Panc1 (cell line): Measurements from ENCODE around the gene SPATA1. TPM values are rescaled to one million over a fixed set of nuclear protein-coding genes. Genes with fewer than 3 reads are reported as not detected.

Experiments used
- ATAC-seq: fragments of 200-7000 bp; cut with Tn5 transposase; 2 replicates; pipeline ENCODE4 v1.9.1; 2020; ENCODE audit warnings: mild to moderate bottlenecking, moderate library complexity
- BruUV-seq: library from RNA; stranded (reverse); fragments of 400-500 nt; replicated peaks from 2 replicates; lab custom pipeline; 2021; lab: Mats Ljungman, UMichigan
- CTCF ChIA-PET: fragments of 300-600 bp; sonication (Branson Sonifier 250); formaldehyde crosslinking; loops from one replicate; lab custom pipeline; 2022; ENCODE audit warnings: antibody characterized with exemption; lab: Charles Lee
- POLR2A ChIA-PET: fragments of 300-600 bp; sonication (Branson Sonifier 250); formaldehyde crosslinking; loops from one replicate; lab custom pipeline; 2022; ENCODE audit warnings: antibody characterized with exemption; lab: Charles Lee
- DNase-seq: peaks from one replicate; pipeline ENCODE4 v3.0.0-alpha.2; 2010; ENCODE audit warnings: low read depth, low spot score
- H3K27ac ChIP-seq: 2 replicates; pipeline ENCODE4 v1.5.1; 2011; ENCODE audit warnings: mild to moderate bottlenecking, low read length, inconsistent platforms
- H3K27me3 ChIP-seq: fragments of 200-500 bp; sonication (Bioruptor generic); 2 replicates; pipeline ENCODE4 v1.6.0; 2014; ENCODE audit warnings: low read length, inconsistent platforms; ENCODE audit not compliant: control insufficient read depth, insufficient read depth
- H3K36me3 ChIP-seq: fragments of 200-500 bp; sonication (Bioruptor generic); 2 replicates; pipeline ENCODE4 v1.5.1; 2014; ENCODE audit warnings: inconsistent platforms, mild to moderate bottlenecking, low read length, moderate library complexity; ENCODE audit not compliant: control insufficient read depth, insufficient read depth
- H3K4me1 ChIP-seq: 2 replicates; pipeline ENCODE4 v1.5.1; 2011; ENCODE audit warnings: inconsistent platforms, mild to moderate bottlenecking, low read length, moderate library complexity; ENCODE audit not compliant: control insufficient read depth, insufficient read depth
- H3K4me3 ChIP-seq, 2 experiments: 2 replicates each; pipeline ENCODE4 v1.5.1; 2011 to 2012; ENCODE audit warnings: low read depth in 2 of 2, low read length in 2 of 2, mild to moderate bottlenecking in 2 of 2, inconsistent platforms in 1 of 2, moderate library complexity in 1 of 2
- H3K9me3 ChIP-seq: fragments of 200-500 bp; sonication (Bioruptor generic); 2 replicates; pipeline ENCODE4 v1.5.1; 2014; ENCODE audit warnings: low read depth, mild to moderate bottlenecking, inconsistent platforms, low read length, moderate library complexity; ENCODE audit not compliant: control insufficient read depth, insufficient read depth
- CTCF ChIP-seq: fragments of 450-650 bp; IDR thresholded peaks from 2 replicates; pipeline ENCODE4 v1.5.1; 2017; ENCODE audit warnings: mild to moderate bottlenecking
- POLR2AphosphoS5 ChIP-seq: IDR thresholded peaks from 2 replicates; pipeline ENCODE4 v1.6.1; 2012; ENCODE audit warnings: mild to moderate bottlenecking, low read depth, low read length, moderate library complexity
- REST ChIP-seq, 2 experiments: IDR thresholded peaks; 2 replicates each; pipeline ENCODE4 v1.6.1; 2011 to 2012; ENCODE audit warnings: low read depth in 2 of 2, control low read depth in 1 of 2, low read length in 1 of 2, mild to moderate bottlenecking in 1 of 2, moderate library complexity in 1 of 2; ENCODE audit not compliant: insufficient read depth in 1 of 2
- SIN3A ChIP-seq: IDR thresholded peaks from 2 replicates; pipeline ENCODE4 v1.6.1; 2012; ENCODE audit warnings: low read depth, mild to moderate bottlenecking, low read length, moderate library complexity, borderline replicate concordance; ENCODE audit not compliant: insufficient read depth
- TCF7L2 ChIP-seq: IDR thresholded peaks from 2 replicates; pipeline ENCODE4 v1.6.1; 2011; ENCODE audit warnings: mild to moderate bottlenecking, low read depth, low read length, inconsistent platforms
- in situ Hi-C: cut with HindIII; loops from 2 replicates; pipeline ENCODE4 v1.10.0; 2016; ENCODE audit warnings: low sequenced_read_pairs, low pct_unique_long_range_greater_than_20kb
- intact Hi-C: fragments of 100-400 bp; cut with micrococcal nuclease; formaldehyde crosslinking; loops from one replicate; pipeline ENCODE4 v1.10.0; 2022; ENCODE audit not compliant: unreplicated experiment
- total RNA-seq: library from RNA; stranded (reverse); gene quantifications from one replicate; pipeline ENCODE4 v1.2.1, GENCODE V29; 2021; ENCODE audit not compliant: unreplicated experiment

Gene SPATA1
- total RNA-seq, 1 experiment from 2014 or later: 5.0 TPM

- TF ChIP-seq SIN3A: no peak
- TF ChIP-seq POLR2AphosphoS5: no peak
- no peak for TF ChIP-seq CTCF
- in situ Hi-C loops (no loop called here), intact Hi-C loops (no loop called here)
- CTCF ChIA-PET: no interaction called here
- Histone ChIP-seq H3K27me3 (no peaks in the 10 kb centered on the region), H3K9me3 (no peaks in the 10 kb centered on the region), H3K36me3 (no peaks in the 10 kb centered on the region), H3K4me1 (peaks cover 19% of the 10 kb centered on the region), H3K27ac (peak overlapping the region; percentile 67), H3K4me3 (no peak overlapping the region)
- POLR2A ChIA-PET: no interaction called here
- no peak for DNase-seq
- no peak for ATAC-seq
- BruUV-seq: no TSS peak
Measured at GRCh38 chr1:84597011-84597410, 90.8 kb downstream of the SPATA1 start.

- Histone ChIP-seq H3K4me3 (no peak overlapping the region), H3K9me3 (no peaks in the 10 kb centered on the region), H3K27me3 (no peaks in the 10 kb centered on the region), H3K27ac (peak overlapping the region; percentile 67), H3K4me1 (peaks cover 33% of the 10 kb centered on the region), H3K36me3 (no peaks in the 10 kb centered on the region)
- in situ Hi-C loops: no loop called here
- ChIA-PET CTCF (no interaction called here), POLR2A (interaction anchor here (0.6 kb wide), 2 partner anchors 12 to 13 kb away, joined by 3 to 16 read pairs; no protein-coding TSS in a partner anchor)
- intact Hi-C loops: no loop called here
- BruUV-seq: no TSS peak
- no peak for TF ChIP-seq REST (IDR thresholded peaks at IDR 0.05; ENCODE audit: insufficient read depth in 1 of 2, low read depth in 2 of 2, low read length in 1 of 2)
- no peak for TF ChIP-seq CTCF
- no peak for TF ChIP-seq POLR2AphosphoS5
- TF ChIP-seq SIN3A: no peak
- no peak for TF ChIP-seq TCF7L2
- no peak for DNase-seq
- no peak for ATAC-seq
Measured at GRCh38 chr1:84598418-84598817, 92.2 kb downstream of the SPATA1 start.
